Thymus (tissue), 11 donors: ENCODE data around the gene GLS. TPM values are rescaled to one million over a fixed set of nuclear protein-coding genes. Genes with fewer than 3 reads are reported as not detected.
"Not testable (repeated sequence)": the region's sequence is repeated elsewhere in the genome, so short reads cannot be mapped to it uniquely, and the experiment has no call there.

Experiments
- DNase-seq, 9 donors: peaks; one replicate each; pipeline ENCODE4 v3.0.0-alpha.2; 2013; ENCODE audit warnings: low spot score in 9 of 9, low read depth in 6 of 9, missing footprints in 1 of 9
- H3K27ac ChIP-seq, 2 donors: one replicate each; pipeline ENCODE4 v1.5.1; 2013; ENCODE audit warnings: control low read depth in 1 of 2, low read depth in 1 of 2, low read length in 1 of 2, mild to moderate bottlenecking in 1 of 2, moderate library complexity in 1 of 2
- H3K27me3 ChIP-seq, 2 donors: one replicate each; pipeline ENCODE4 v1.5.1; 2013; ENCODE audit warnings: low read length in 1 of 2; ENCODE audit not compliant: control insufficient read depth in 2 of 2, insufficient read depth in 1 of 2
- H3K36me3 ChIP-seq, 2 donors: one replicate each; pipeline ENCODE4 v1.5.1; 2013; ENCODE audit warnings: low read length in 1 of 2, mild to moderate bottlenecking in 1 of 2, moderate library complexity in 1 of 2; ENCODE audit not compliant: control insufficient read depth in 2 of 2, insufficient read depth in 2 of 2
- H3K4me1 ChIP-seq, 2 donors: one replicate each; pipeline ENCODE4 v1.5.1; 2013; ENCODE audit warnings: low read length in 2 of 2; ENCODE audit not compliant: control insufficient read depth in 2 of 2, insufficient read depth in 2 of 2
- H3K4me3 ChIP-seq, 2 donors: one replicate each; pipeline ENCODE4 v1.5.1; 2013; ENCODE audit warnings: low read length in 2 of 2, control low read depth in 1 of 2, mild to moderate bottlenecking in 1 of 2
- H3K9me3 ChIP-seq, 2 donors: one replicate each; pipeline ENCODE4 v1.5.1; 2013; ENCODE audit warnings: low read length in 1 of 2, mild to moderate bottlenecking in 1 of 2; ENCODE audit not compliant: control insufficient read depth in 2 of 2, insufficient read depth in 1 of 2
- WGBS: extraction: QIAGEN DNeasy Blood & Tissue Kit; methylation state at CpG from one replicate; pipeline ENCODE4 v1.1.7; 2013; 5-methylcytosine and 5-hydroxymethylcytosine counted together
- polyA plus RNA-seq: library from polyadenylated mRNA; stranded (reverse); fragments of 200-250 nt; gene quantifications from one replicate; pipeline ENCODE4 v1.2.3, GENCODE V29; 2013
- total RNA-seq: library from RNA; stranded (reverse); fragments of 120-200 nt; gene quantifications from one replicate; pipeline ENCODE4 v1.2.4, GENCODE V29; 2013
- donor health status: healthy.

Gene GLS
- total and polyA plus RNA-seq, 2 donors = 70.8 to 130 TPM

- no peaks in the 10 kb centered on the region for H3K27me3 ChIP-seq
- H3K27ac ChIP-seq = no peak overlapping the region
- no peaks in the 10 kb centered on the region for H3K36me3 ChIP-seq
- over 99% methylated on average over 2 of the region's 2 CpGs for WGBS
- peaks cover 9 to 16% of the 10 kb centered on the region in 2 donors for H3K4me1 ChIP-seq
- no peak overlapping the region for H3K4me3 ChIP-seq
- no peaks in the 10 kb centered on the region for H3K9me3 ChIP-seq
- no peak for DNase-seq
Measured at GRCh38 chr2:190877436-190877835, 3.2 kb upstream of the GLS start.

GRCh38 chr2:190879474-190880377 is 895 bp upstream of the GLS start:
- Histone ChIP-seq H3K27ac (peak overlapping the region; percentile 95 to 98), H3K27me3 (no peaks in the 10 kb centered on the region), H3K4me3 (peak overlapping the region; percentile 78 to 93), H3K36me3 (no peaks in the 10 kb centered on the region), H3K9me3 (no peaks in the 10 kb centered on the region), H3K4me1 (peaks cover 11 to 20% of the 10 kb centered on the region in 2 donors)
- DNase-seq = no peak
- WGBS = 40% methylated on average over 28 of the region's 28 CpGs

GRCh38 chr2:190881084-190881597 is 520 bp downstream of the GLS start:
- WGBS = under 1% methylated on average over 60 of the region's 60 CpGs
- Histone ChIP-seq H3K27ac (peak overlapping the region; percentile 95 to 98), H3K27me3 (no peaks in the 10 kb centered on the region), H3K36me3 (peaks cover 0 to 3% of the 10 kb centered on the region in 2 donors), H3K9me3 (no peaks in the 10 kb centered on the region), H3K4me1 (peaks cover 2 to 14% of the 10 kb centered on the region in 2 donors), H3K4me3 (peak overlapping the region; percentile 78 to 93)
- DNase-seq = no peak

GRCh38 chr2:190881598-190882410 is 1.2 kb downstream of the GLS start:
- WGBS = under 1% methylated on average over 46 of the region's 46 CpGs
- H3K4me1 ChIP-seq = peaks cover 2 to 14% of the 10 kb centered on the region in 2 donors
- peak; percentile 67 to 91 (median 74) for DNase-seq

GRCh38 chr2:190882411-190882766 is 1.8 kb downstream of the GLS start:
- peak overlapping the region; percentile 78 to 93 for H3K4me3 ChIP-seq
- H3K4me1 ChIP-seq = peaks cover 2 to 14% of the 10 kb centered on the region in 2 donors

More at GRCh38 chr2:190881598-190882410, 1.2 kb downstream of the GLS start:
- H3K36me3 ChIP-seq = peaks cover 0 to 3% of the 10 kb centered on the region in 2 donors
- H3K9me3 ChIP-seq = no peaks in the 10 kb centered on the region
- peak overlapping the region; percentile 78 to 93 for H3K4me3 ChIP-seq
- H3K27ac ChIP-seq = peak overlapping the region; percentile 95 to 98
- no peaks in the 10 kb centered on the region for H3K27me3 ChIP-seq

GRCh38 chr2:190882856-190883582 is 2.4 kb downstream of the GLS start:
- Histone ChIP-seq H3K4me3 (peak overlapping the region; percentile 78 to 93), H3K27me3 (no peaks in the 10 kb centered on the region), H3K4me1 (peaks cover 2 to 14% of the 10 kb centered on the region in 2 donors), H3K9me3 (no peaks in the 10 kb centered on the region), H3K36me3 (peaks cover 0 to 3% of the 10 kb centered on the region in 2 donors), H3K27ac (peak overlapping the region in 1 of 2 donors; percentile 95)
- DNase-seq = peak in 4 of 9 donors; percentile 13 to 49 (median 31)
- WGBS = 28% methylated on average over 4 of the region's 4 CpGs

More at GRCh38 chr2:190882411-190882766, 1.8 kb downstream of the GLS start:
- peak in 2 of 9 donors; percentile 28 to 31 for DNase-seq
- H3K27ac ChIP-seq = peak overlapping the region; percentile 19 to 95
- no peaks in the 10 kb centered on the region for H3K27me3 ChIP-seq
- H3K9me3 ChIP-seq = no peaks in the 10 kb centered on the region
- 4% methylated on average over 5 of the region's 5 CpGs for WGBS
- H3K36me3 ChIP-seq = peaks cover 0 to 3% of the 10 kb centered on the region in 2 donors

- H3K36me3 ChIP-seq = peaks cover 0 to 17% of the 10 kb centered on the region in 2 donors
- H3K27ac ChIP-seq, H3K9me3 ChIP-seq, H3K4me1 ChIP-seq, H3K27me3 ChIP-seq, H3K4me3 ChIP-seq, DNase-seq: not testable (repeated sequence)
- WGBS = 97% methylated on average over 6 of the region's 6 CpGs
Measured at GRCh38 chr2:190885844-190886243, 5.2 kb downstream of the GLS start.

GRCh38 chr2:190887089-190887488 is 6.5 kb downstream of the GLS start:
- Histone ChIP-seq H3K27me3 (no peaks in the 10 kb centered on the region), H3K9me3 (no peaks in the 10 kb centered on the region), H3K4me3 (no peak overlapping the region), H3K36me3 (peaks cover 0 to 17% of the 10 kb centered on the region in 2 donors), H3K4me1 (peaks cover 2 to 5% of the 10 kb centered on the region in 2 donors), H3K27ac (no peak overlapping the region)
- no peak for DNase-seq
- 73% methylated on average over 2 of the region's 2 CpGs for WGBS
